ENCODE results near the gene PRKG1.

Gene PRKG1

GRCh38 chr10:51729822-51730555 is 655.7 kb downstream of the PRKG1 start:
- Histone ChIP-seq H2AFZ (ENCODE audit: insufficient read depth, low read length, poor library complexity) (no peak overlapping the region), H3K27me3 (ENCODE audit: insufficient read depth, low read length) (no peaks in the 10 kb centered on the region), H2BK5ac (ENCODE audit: low read depth, low read length, poor library complexity) (no peak overlapping the region), H3K9me3 (ENCODE audit: insufficient read depth, low read depth, low read length) (no peaks in the 10 kb centered on the region), H4K91ac (ENCODE audit: low read depth, low read length) (no peak overlapping the region), H3K18ac (ENCODE audit: low read length) (no peak overlapping the region), H3K36me3 (ENCODE audit: control insufficient read depth in 1 of 2, insufficient read depth in 2 of 2, low read length in 2 of 2) (no peaks in the 10 kb centered on the region), H3K27ac (ENCODE audit: low read depth, low read length) (no peak overlapping the region), H3K4ac (ENCODE audit: low read depth, low read length) (no peak overlapping the region), H3K23ac (ENCODE audit: low read length) (no peak overlapping the region), H4K8ac (ENCODE audit: low read depth, low read length) (no peak overlapping the region), H2AK5ac (ENCODE audit: low read length) (no peak overlapping the region), H3K79me2 (ENCODE audit: control insufficient read depth, insufficient read depth, low read length, poor library complexity) (no peaks in the 10 kb centered on the region), H3K79me1 (ENCODE audit: low read length) (no peaks in the 10 kb centered on the region), H2BK120ac (ENCODE audit: insufficient read depth, low read length, poor library complexity) (no peak overlapping the region), H2BK12ac (ENCODE audit: low read length) (no peak overlapping the region), H3K4me3 (ENCODE audit: low read depth, low read length) (no peak overlapping the region), H3K14ac (ENCODE audit: low read length) (no peak overlapping the region), H4K12ac (ENCODE audit: low read depth, low read length) (no peak overlapping the region), H3K4me1 (ENCODE audit: control insufficient read depth in 1 of 2, insufficient read depth in 2 of 2, low read length in 2 of 2) (no peaks in the 10 kb centered on the region), H3K4me2 (ENCODE audit: low read length) (no peak overlapping the region), H3K9ac (ENCODE audit: low read length) (no peak overlapping the region)
- DNase-seq, result no peak
- WGBS (ENCODE audit: extremely low coverage, insufficient coverage, insufficient read length), result no CpG with 5 or more reads among the region's 7 CpGs

GRCh38 chr10:51733057-51733456 is 658.8 kb downstream of the PRKG1 start:
- no peak overlapping the region for H3K9ac ChIP-seq (ENCODE audit: low read length)
- H2BK5ac ChIP-seq (ENCODE audit: low read depth, low read length, poor library complexity), result no peak overlapping the region
- no peak overlapping the region for H2AFZ ChIP-seq (ENCODE audit: insufficient read depth, low read length, poor library complexity)
- no peaks in the 10 kb centered on the region for H3K79me2 ChIP-seq (ENCODE audit: control insufficient read depth, insufficient read depth, low read length, poor library complexity)
- DNase-seq, result no peak
- no peak overlapping the region for H3K4ac ChIP-seq (ENCODE audit: low read depth, low read length)
- no peak overlapping the region for H4K12ac ChIP-seq (ENCODE audit: low read depth, low read length)
- no peak overlapping the region for H2BK120ac ChIP-seq (ENCODE audit: insufficient read depth, low read length, poor library complexity)
- H3K18ac ChIP-seq (ENCODE audit: low read length), result no peak overlapping the region
- no peaks in the 10 kb centered on the region for H3K9me3 ChIP-seq (ENCODE audit: insufficient read depth, low read depth, low read length)
- no peak overlapping the region for H3K23ac ChIP-seq (ENCODE audit: low read length)
- no peaks in the 10 kb centered on the region for H3K27me3 ChIP-seq (ENCODE audit: insufficient read depth, low read length)
- no peak overlapping the region for H3K4me2 ChIP-seq (ENCODE audit: low read length)
- no CpG with 5 or more reads among the region's 1 CpG for WGBS (ENCODE audit: extremely low coverage, insufficient coverage, insufficient read length)
- H3K36me3 ChIP-seq (ENCODE audit: control insufficient read depth in 1 of 2, insufficient read depth in 2 of 2, low read length in 2 of 2), result no peaks in the 10 kb centered on the region
- H3K79me1 ChIP-seq (ENCODE audit: low read length), result no peaks in the 10 kb centered on the region
- H4K91ac ChIP-seq (ENCODE audit: low read depth, low read length), result no peak overlapping the region
- no peak overlapping the region for H2BK12ac ChIP-seq (ENCODE audit: low read length)
- no peak overlapping the region for H3K27ac ChIP-seq (ENCODE audit: low read depth, low read length)
- no peak overlapping the region for H3K4me3 ChIP-seq (ENCODE audit: low read depth, low read length)
- H3K4me1 ChIP-seq (ENCODE audit: control insufficient read depth in 1 of 2, insufficient read depth in 2 of 2, low read length in 2 of 2), result no peaks in the 10 kb centered on the region
- H4K8ac ChIP-seq (ENCODE audit: low read depth, low read length), result no peak overlapping the region
- no peak overlapping the region for H2AK5ac ChIP-seq (ENCODE audit: low read length)
- no peak overlapping the region for H3K14ac ChIP-seq (ENCODE audit: low read length)

- H4K8ac ChIP-seq (ENCODE audit: low read depth, low read length), result peak overlapping the region; percentile 60
- WGBS (ENCODE audit: extremely low coverage, insufficient coverage, insufficient read length), result no CpG with 5 or more reads among the region's 6 CpGs
- no peak overlapping the region for H4K91ac ChIP-seq (ENCODE audit: low read depth, low read length)
- H2BK5ac ChIP-seq (ENCODE audit: low read depth, low read length, poor library complexity), result no peak overlapping the region
- H3K4me1 ChIP-seq (ENCODE audit: control insufficient read depth in 1 of 2, insufficient read depth in 2 of 2, low read length in 2 of 2), result no peaks in the 10 kb centered on the region
- no peak overlapping the region for H3K9ac ChIP-seq (ENCODE audit: low read length)
- no peaks in the 10 kb centered on the region for H3K79me2 ChIP-seq (ENCODE audit: control insufficient read depth, insufficient read depth, low read length, poor library complexity)
- no peak overlapping the region for H3K23ac ChIP-seq (ENCODE audit: low read length)
- H3K4me3 ChIP-seq (ENCODE audit: low read depth, low read length), result no peak overlapping the region
- no peak overlapping the region for H3K4ac ChIP-seq (ENCODE audit: low read depth, low read length)
- no peaks in the 10 kb centered on the region for H3K27me3 ChIP-seq (ENCODE audit: insufficient read depth, low read length)
- no peaks in the 10 kb centered on the region for H3K9me3 ChIP-seq (ENCODE audit: insufficient read depth, low read depth, low read length)
- H4K12ac ChIP-seq (ENCODE audit: low read depth, low read length), result no peak overlapping the region
- no peak overlapping the region for H3K18ac ChIP-seq (ENCODE audit: low read length)
- H3K14ac ChIP-seq (ENCODE audit: low read length), result no peak overlapping the region
- H2BK12ac ChIP-seq (ENCODE audit: low read length), result no peak overlapping the region
- no peak overlapping the region for H2AFZ ChIP-seq (ENCODE audit: insufficient read depth, low read length, poor library complexity)
- no peaks in the 10 kb centered on the region for H3K36me3 ChIP-seq (ENCODE audit: control insufficient read depth in 1 of 2, insufficient read depth in 2 of 2, low read length in 2 of 2)
- no peak for DNase-seq
- H3K4me2 ChIP-seq (ENCODE audit: low read length), result no peak overlapping the region
- no peak overlapping the region for H2BK120ac ChIP-seq (ENCODE audit: insufficient read depth, low read length, poor library complexity)
- no peak overlapping the region for H2AK5ac ChIP-seq (ENCODE audit: low read length)
- H3K27ac ChIP-seq (ENCODE audit: low read depth, low read length), result no peak overlapping the region
- H3K79me1 ChIP-seq (ENCODE audit: low read length), result no peaks in the 10 kb centered on the region
Measured at GRCh38 chr10:51743146-51743545, 668.9 kb downstream of the PRKG1 start.

GRCh38 chr10:51744235-51745000 is 670.1 kb downstream of the PRKG1 start:
- Histone ChIP-seq H2AK5ac (ENCODE audit: low read length) (no peak overlapping the region), H3K79me1 (ENCODE audit: low read length) (no peaks in the 10 kb centered on the region), H3K27me3 (ENCODE audit: insufficient read depth, low read length) (no peaks in the 10 kb centered on the region), H3K18ac (ENCODE audit: low read length) (no peak overlapping the region), H3K4me1 (ENCODE audit: control insufficient read depth in 1 of 2, insufficient read depth in 2 of 2, low read length in 2 of 2) (no peaks in the 10 kb centered on the region), H3K27ac (ENCODE audit: low read depth, low read length) (no peak overlapping the region), H3K79me2 (ENCODE audit: control insufficient read depth, insufficient read depth, low read length, poor library complexity) (no peaks in the 10 kb centered on the region), H4K8ac (ENCODE audit: low read depth, low read length) (no peak overlapping the region), H3K14ac (ENCODE audit: low read length) (no peak overlapping the region), H2BK5ac (ENCODE audit: low read depth, low read length, poor library complexity) (no peak overlapping the region), H3K36me3 (ENCODE audit: control insufficient read depth in 1 of 2, insufficient read depth in 2 of 2, low read length in 2 of 2) (no peaks in the 10 kb centered on the region), H4K12ac (ENCODE audit: low read depth, low read length) (no peak overlapping the region), H3K23ac (ENCODE audit: low read length) (no peak overlapping the region), H3K4me3 (ENCODE audit: low read depth, low read length) (no peak overlapping the region), H4K91ac (ENCODE audit: low read depth, low read length) (no peak overlapping the region), H2BK120ac (ENCODE audit: insufficient read depth, low read length, poor library complexity) (no peak overlapping the region), H3K4me2 (ENCODE audit: low read length) (no peak overlapping the region), H2BK12ac (ENCODE audit: low read length) (no peak overlapping the region), H3K9ac (ENCODE audit: low read length) (no peak overlapping the region), H3K4ac (ENCODE audit: low read depth, low read length) (no peak overlapping the region), H2AFZ (ENCODE audit: insufficient read depth, low read length, poor library complexity) (no peak overlapping the region), H3K9me3 (ENCODE audit: insufficient read depth, low read depth, low read length) (no peaks in the 10 kb centered on the region)
- DNase-seq, result no peak
- no CpG with 5 or more reads among the region's 6 CpGs for WGBS (ENCODE audit: extremely low coverage, insufficient coverage, insufficient read length)

Data from trophoblast cell (in vitro differentiated cells and primary cell).